MM.1S (cell line): ENCODE data around the gene MFAP2.
"Not testable (repeated sequence)": the region's sequence is repeated elsewhere in the genome, so short reads cannot be mapped to it uniquely, and the experiment has no call there.

Source experiments
- DNase-seq: peaks from one replicate; pipeline ENCODE4 v3.0.0-alpha.2; 2015
- H2AFZ ChIP-seq: fragments of 300-600 bp; sonication (generic); 2 replicates; pipeline ENCODE4 v1.6.0; 2016; ENCODE audit warnings: antibody characterized with exemption, low read length
- H3F3A ChIP-seq: fragments of 300-600 bp; sonication (generic); 2 replicates; pipeline ENCODE4 v1.6.1; 2016; ENCODE audit warnings: mild to moderate bottlenecking, antibody characterized with exemption, low read length, moderate library complexity, mixed read lengths; ENCODE audit not compliant: insufficient read depth
- H3K27ac ChIP-seq: fragments of 300-600 bp; sonication (generic); 2 replicates; pipeline ENCODE4 v1.5.1; 2016; ENCODE audit warnings: mild to moderate bottlenecking, low read length
- H3K27me3 ChIP-seq: fragments of 300-600 bp; sonication (generic); replicated peaks from 2 replicates; pipeline ENCODE4 v1.6.0; 2016; ENCODE audit warnings: low read length; ENCODE audit not compliant: insufficient read depth
- H3K36me3 ChIP-seq: fragments of 300-600 bp; sonication (generic); replicated peaks from 2 replicates; pipeline ENCODE4 v1.6.1; 2016; ENCODE audit warnings: mild to moderate bottlenecking, low read length, mixed read lengths; ENCODE audit not compliant: insufficient read depth
- H3K4me1 ChIP-seq: fragments of 300-600 bp; sonication (generic); 2 replicates; pipeline ENCODE4 v1.6.1; 2016; ENCODE audit warnings: low read length, mixed read lengths
- H3K4me2 ChIP-seq: fragments of 300-600 bp; sonication (generic); 2 replicates; pipeline ENCODE4 v1.6.0; 2016; ENCODE audit warnings: low read depth, low read length
- H3K4me3 ChIP-seq: fragments of 300-600 bp; sonication (generic); 2 replicates; pipeline ENCODE4 v1.5.1; 2016; ENCODE audit warnings: low read length, mixed read lengths
- H3K79me2 ChIP-seq: fragments of 300-600 bp; sonication (generic); 2 replicates; pipeline ENCODE4 v1.6.1; 2016; ENCODE audit warnings: mixed run types, low read length, mixed read lengths
- H3K9ac ChIP-seq: fragments of 300-600 bp; sonication (generic); 2 replicates; pipeline ENCODE4 v1.6.1; 2016; ENCODE audit warnings: low read length, mixed read lengths
- H3K9me2 ChIP-seq: fragments of 300-600 bp; sonication (generic); replicated peaks from 2 replicates; pipeline ENCODE4 v1.6.1; 2016; ENCODE audit warnings: mild to moderate bottlenecking, low read length, mixed read lengths; ENCODE audit not compliant: insufficient read depth
- H3K9me3 ChIP-seq: fragments of 300-600 bp; sonication (generic); replicated peaks from 2 replicates; pipeline ENCODE4 v1.6.1; 2016; ENCODE audit warnings: mild to moderate bottlenecking, low read length, mixed read lengths; ENCODE audit not compliant: insufficient read depth
- H4K20me1 ChIP-seq: fragments of 300-600 bp; sonication (generic); 2 replicates; pipeline ENCODE4 v1.6.1; 2016; ENCODE audit warnings: mild to moderate bottlenecking, low read length, moderate library complexity, mixed read lengths; ENCODE audit not compliant: insufficient read depth
- CTCF ChIP-seq: fragments of 300-600 bp; sonication (generic); IDR thresholded peaks from 2 replicates; pipeline ENCODE4 v1.5.1; 2016; ENCODE audit warnings: antibody characterized with exemption, low read length, mixed read lengths
- EZH2 ChIP-seq: fragments of 300-600 bp; sonication (generic); optimal IDR thresholded peaks from 2 replicates; pipeline ENCODE3; 2017; ENCODE audit warnings: low read depth, mild to moderate bottlenecking, antibody characterized with exemption, low read length, mixed read lengths
- EZH2phosphoT487 ChIP-seq: fragments of 300-600 bp; sonication (generic); IDR thresholded peaks from 2 replicates; pipeline ENCODE4 v1.6.1; 2018; ENCODE audit warnings: antibody characterized with exemption, low read length

Gene MFAP2

GRCh38 chr1:16938351-16939321 lies 41.8 kb downstream of the MFAP2 start:
- no peak for DNase-seq
- no peaks in the 10 kb centered on the region for H3K36me3 ChIP-seq
- no peak for TF ChIP-seq EZH2phosphoT487
- TF ChIP-seq EZH2: no peak
- no peak for TF ChIP-seq CTCF
- H3K27me3 ChIP-seq: no peaks in the 10 kb centered on the region
- no peaks in the 10 kb centered on the region for H3K79me2 ChIP-seq
- no peaks in the 10 kb centered on the region for H4K20me1 ChIP-seq
- no peak overlapping the region for H3K9ac ChIP-seq
- no peaks in the 10 kb centered on the region for H3K4me1 ChIP-seq
- no peak overlapping the region for H2AFZ ChIP-seq
- no peak overlapping the region for H3K27ac ChIP-seq
- H3K9me2 ChIP-seq: no peaks in the 10 kb centered on the region
- no peak overlapping the region for H3K4me2 ChIP-seq
- no peak overlapping the region for H3K4me3 ChIP-seq
- no peaks in the 10 kb centered on the region for H3K9me3 ChIP-seq
- no peaks in the 10 kb centered on the region for H3F3A ChIP-seq

- not testable (repeated sequence) for H4K20me1 ChIP-seq, H3K36me3 ChIP-seq, H2AFZ ChIP-seq, H3K9me2 ChIP-seq, H3K4me1 ChIP-seq, H3K79me2 ChIP-seq, H3F3A ChIP-seq, H3K4me3 ChIP-seq, H3K9ac ChIP-seq, H3K4me2 ChIP-seq, DNase-seq, H3K27me3 ChIP-seq, H3K27ac ChIP-seq, H3K9me3 ChIP-seq
Measured at GRCh38 chr1:16936580-16936979, 43.8 kb downstream of the MFAP2 start.

GRCh38 chr1:16933945-16934344 lies 46.5 kb downstream of the MFAP2 start:
- DNase-seq, H3K36me3 ChIP-seq, H3K9me3 ChIP-seq, H3K4me3 ChIP-seq, H3K9ac ChIP-seq, H3F3A ChIP-seq, H3K9me2 ChIP-seq, H3K4me2 ChIP-seq, H3K79me2 ChIP-seq, H2AFZ ChIP-seq, H3K4me1 ChIP-seq, H3K27me3 ChIP-seq, H3K27ac ChIP-seq, H4K20me1 ChIP-seq: not testable (repeated sequence)

GRCh38 chr1:16931206-16931934 lies 49.0 kb downstream of the MFAP2 start:
- H3K27ac ChIP-seq, H3K9me2 ChIP-seq, DNase-seq, H4K20me1 ChIP-seq, H3K4me2 ChIP-seq, H3K9ac ChIP-seq, H2AFZ ChIP-seq, H3K4me1 ChIP-seq, H3K79me2 ChIP-seq, H3K4me3 ChIP-seq, H3F3A ChIP-seq, H3K36me3 ChIP-seq, H3K27me3 ChIP-seq, H3K9me3 ChIP-seq: not testable (repeated sequence)

DNA sequence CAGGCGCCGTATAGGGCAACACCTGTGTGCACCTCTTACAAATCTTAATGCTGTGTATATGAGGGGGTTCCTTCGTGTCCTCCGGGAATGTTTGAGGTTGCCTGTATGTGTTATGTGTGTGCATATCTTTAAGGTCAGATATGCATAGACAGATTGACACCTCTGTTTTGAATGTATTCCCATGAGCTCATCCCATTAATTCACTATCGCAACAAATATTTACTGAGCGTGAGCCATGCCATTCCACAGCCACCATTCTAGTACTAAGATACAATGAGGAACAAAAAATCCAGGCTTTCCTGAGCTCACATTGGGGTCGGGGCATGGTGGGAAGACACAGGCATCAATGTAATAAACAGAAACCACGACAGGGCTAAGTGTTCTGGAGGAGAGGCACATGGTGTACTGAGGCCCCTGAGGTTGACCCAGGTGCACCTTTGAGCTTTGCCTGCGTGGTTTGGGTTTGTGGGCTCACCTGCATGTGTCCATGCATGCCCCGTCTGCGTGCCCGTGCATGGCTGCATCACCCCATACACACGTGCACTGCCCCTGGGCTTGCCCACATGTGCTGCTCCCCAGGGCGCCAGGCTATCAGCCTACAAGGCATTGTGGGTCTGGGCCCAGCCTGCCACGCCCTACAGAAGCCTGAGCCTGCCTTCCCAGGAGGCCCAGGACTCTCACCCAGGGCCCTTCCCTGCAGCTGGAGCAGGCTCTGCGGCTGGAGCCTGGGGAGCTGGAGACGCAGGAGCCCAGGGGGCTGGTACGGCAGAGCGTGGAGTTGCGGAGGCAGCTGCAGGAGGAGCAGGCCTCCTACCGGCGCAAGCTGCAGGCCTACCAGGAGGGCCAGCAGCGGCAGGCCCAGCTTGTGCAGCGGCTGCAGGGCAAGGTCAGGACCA lies 51.0 kb downstream of the MFAP2 start:
- H3K9me2 ChIP-seq, H3K9ac ChIP-seq, H3K36me3 ChIP-seq, H3K4me2 ChIP-seq, H3F3A ChIP-seq, H3K79me2 ChIP-seq, H2AFZ ChIP-seq, H3K27ac ChIP-seq, H3K4me3 ChIP-seq, H3K9me3 ChIP-seq, H4K20me1 ChIP-seq, H3K27me3 ChIP-seq, DNase-seq, H3K4me1 ChIP-seq: not testable (repeated sequence)
